ENCODE results near the gene NTN4.

DNA sequence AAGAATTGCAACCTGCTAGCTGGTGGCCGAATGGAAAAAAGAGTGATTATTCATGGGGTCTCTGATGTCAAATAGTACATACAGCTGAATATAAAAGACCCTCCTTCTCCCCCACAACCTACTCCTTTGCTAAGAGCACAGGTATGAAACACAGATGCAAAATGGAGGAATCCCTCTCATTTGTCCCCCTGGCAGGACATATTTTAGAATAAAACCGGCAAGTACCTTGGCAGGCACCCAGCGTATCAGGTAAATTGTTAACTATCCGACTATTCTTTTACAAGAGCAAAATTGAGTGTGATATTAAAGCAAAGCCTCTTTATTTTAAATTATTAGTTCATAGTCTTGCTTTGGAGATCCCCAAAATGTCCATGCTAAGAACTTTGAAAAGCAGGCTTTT lies 165.6 kb downstream of the NTN4 start:
- TF ChIP-seq POLR2AphosphoS5 (IDR thresholded peaks at IDR 0.05; ENCODE audit: low read depth, low read length): no peak
- TF ChIP-seq, protein P1, sequence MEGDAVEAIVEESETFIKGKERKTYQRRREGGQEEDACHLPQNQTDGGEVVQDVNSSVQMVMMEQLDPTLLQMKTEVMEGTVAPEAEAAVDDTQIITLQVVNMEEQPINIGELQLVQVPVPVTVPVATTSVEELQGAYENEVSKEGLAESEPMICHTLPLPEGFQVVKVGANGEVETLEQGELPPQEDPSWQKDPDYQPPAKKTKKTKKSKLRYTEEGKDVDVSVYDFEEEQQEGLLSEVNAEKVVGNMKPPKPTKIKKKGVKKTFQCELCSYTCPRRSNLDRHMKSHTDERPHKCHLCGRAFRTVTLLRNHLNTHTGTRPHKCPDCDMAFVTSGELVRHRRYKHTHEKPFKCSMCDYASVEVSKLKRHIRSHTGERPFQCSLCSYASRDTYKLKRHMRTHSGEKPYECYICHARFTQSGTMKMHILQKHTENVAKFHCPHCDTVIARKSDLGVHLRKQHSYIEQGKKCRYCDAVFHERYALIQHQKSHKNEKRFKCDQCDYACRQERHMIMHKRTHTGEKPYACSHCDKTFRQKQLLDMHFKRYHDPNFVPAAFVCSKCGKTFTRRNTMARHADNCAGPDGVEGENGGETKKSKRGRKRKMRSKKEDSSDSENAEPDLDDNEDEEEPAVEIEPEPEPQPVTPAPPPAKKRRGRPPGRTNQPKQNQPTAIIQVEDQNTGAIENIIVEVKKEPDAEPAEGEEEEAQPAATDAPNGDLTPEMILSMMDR (IDR thresholded peaks at IDR 0.05): no peak
- no peak for TF ChIP-seq GABPA (IDR thresholded peaks at IDR 0.05; ENCODE audit: low read depth)
- TF ChIP-seq SIN3A (IDR thresholded peaks at IDR 0.05; ENCODE audit: borderline replicate concordance, low read depth, low read length): no peak
- TF ChIP-seq, protein P2, sequence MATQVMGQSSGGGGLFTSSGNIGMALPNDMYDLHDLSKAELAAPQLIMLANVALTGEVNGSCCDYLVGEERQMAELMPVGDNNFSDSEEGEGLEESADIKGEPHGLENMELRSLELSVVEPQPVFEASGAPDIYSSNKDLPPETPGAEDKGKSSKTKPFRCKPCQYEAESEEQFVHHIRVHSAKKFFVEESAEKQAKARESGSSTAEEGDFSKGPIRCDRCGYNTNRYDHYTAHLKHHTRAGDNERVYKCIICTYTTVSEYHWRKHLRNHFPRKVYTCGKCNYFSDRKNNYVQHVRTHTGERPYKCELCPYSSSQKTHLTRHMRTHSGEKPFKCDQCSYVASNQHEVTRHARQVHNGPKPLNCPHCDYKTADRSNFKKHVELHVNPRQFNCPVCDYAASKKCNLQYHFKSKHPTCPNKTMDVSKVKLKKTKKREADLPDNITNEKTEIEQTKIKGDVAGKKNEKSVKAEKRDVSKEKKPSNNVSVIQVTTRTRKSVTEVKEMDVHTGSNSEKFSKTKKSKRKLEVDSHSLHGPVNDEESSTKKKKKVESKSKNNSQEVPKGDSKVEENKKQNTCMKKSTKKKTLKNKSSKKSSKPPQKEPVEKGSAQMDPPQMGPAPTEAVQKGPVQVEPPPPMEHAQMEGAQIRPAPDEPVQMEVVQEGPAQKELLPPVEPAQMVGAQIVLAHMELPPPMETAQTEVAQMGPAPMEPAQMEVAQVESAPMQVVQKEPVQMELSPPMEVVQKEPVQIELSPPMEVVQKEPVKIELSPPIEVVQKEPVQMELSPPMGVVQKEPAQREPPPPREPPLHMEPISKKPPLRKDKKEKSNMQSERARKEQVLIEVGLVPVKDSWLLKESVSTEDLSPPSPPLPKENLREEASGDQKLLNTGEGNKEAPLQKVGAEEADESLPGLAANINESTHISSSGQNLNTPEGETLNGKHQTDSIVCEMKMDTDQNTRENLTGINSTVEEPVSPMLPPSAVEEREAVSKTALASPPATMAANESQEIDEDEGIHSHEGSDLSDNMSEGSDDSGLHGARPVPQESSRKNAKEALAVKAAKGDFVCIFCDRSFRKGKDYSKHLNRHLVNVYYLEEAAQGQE (IDR thresholded peaks at IDR 0.05; ENCODE audit: low read depth, low read length): no peak
- TF ChIP-seq SMC3 (IDR thresholded peaks at IDR 0.05; ENCODE audit: low read depth, low read length): no peak
- TF ChIP-seq MEF2A (IDR thresholded peaks at IDR 0.05; ENCODE audit: borderline replicate concordance, low read depth): no peak
- TF ChIP-seq EP300 (IDR thresholded peaks at IDR 0.05; ENCODE audit: borderline replicate concordance in 1 of 2, low read depth in 1 of 2, low read length in 1 of 2): no peak
- TF ChIP-seq, protein P3, sequence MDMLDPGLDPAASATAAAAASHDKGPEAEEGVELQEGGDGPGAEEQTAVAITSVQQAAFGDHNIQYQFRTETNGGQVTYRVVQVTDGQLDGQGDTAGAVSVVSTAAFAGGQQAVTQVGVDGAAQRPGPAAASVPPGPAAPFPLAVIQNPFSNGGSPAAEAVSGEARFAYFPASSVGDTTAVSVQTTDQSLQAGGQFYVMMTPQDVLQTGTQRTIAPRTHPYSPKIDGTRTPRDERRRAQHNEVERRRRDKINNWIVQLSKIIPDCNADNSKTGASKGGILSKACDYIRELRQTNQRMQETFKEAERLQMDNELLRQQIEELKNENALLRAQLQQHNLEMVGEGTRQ (IDR thresholded peaks at IDR 0.05; ENCODE audit: borderline replicate concordance, low read depth, low read length): no peak
- TF ChIP-seq FOXM1 (IDR thresholded peaks at IDR 0.05; ENCODE audit: low read depth): no peak
- no peak for TF ChIP-seq TEAD4 (IDR thresholded peaks at IDR 0.05; ENCODE audit: borderline replicate concordance, insufficient read depth)
- no peak for TF ChIP-seq CHD2 (IDR thresholded peaks at IDR 0.05; ENCODE audit: low read length, partially characterized antibody)
- TF ChIP-seq YY1 (IDR thresholded peaks at IDR 0.05; ENCODE audit: low read depth): no peak
